Measurements from ENCODE around the gene DUOXA1.

The DUOXA1 gene

GRCh38 chr15:45134682-45135604 lies 5.3 kb upstream of the DUOXA1 start:
- in situ Hi-C loops (cut with MboI; ENCODE audit: low sequenced_read_pairs), result no loop called here

- in situ Hi-C loops (cut with MboI; ENCODE audit: low sequenced_read_pairs), result no loop called here
Measured at GRCh38 chr15:45134046-45134445, 4.4 kb upstream of the DUOXA1 start.

GRCh38 chr15:45133561-45133920 lies 3.9 kb upstream of the DUOXA1 start:
- in situ Hi-C loops (cut with MboI; ENCODE audit: low sequenced_read_pairs), result no loop called here

- in situ Hi-C loops (cut with MboI; ENCODE audit: low sequenced_read_pairs), result no loop called here
Measured at GRCh38 chr15:45132844-45133560, 3.3 kb upstream of the DUOXA1 start.

GRCh38 chr15:45131510-45131909 lies 1.8 kb upstream of the DUOXA1 start:
- in situ Hi-C loops (cut with MboI; ENCODE audit: low sequenced_read_pairs), result no loop called here

- in situ Hi-C loops (cut with MboI; ENCODE audit: low sequenced_read_pairs), result no loop called here
Measured at GRCh38 chr15:45130291-45131000, 767 bp upstream of the DUOXA1 start.

- in situ Hi-C loops (cut with MboI; ENCODE audit: low sequenced_read_pairs), result no loop called here
Measured at GRCh38 chr15:45128971-45129639, 574 bp downstream of the DUOXA1 start.

- in situ Hi-C loops (cut with MboI; ENCODE audit: low sequenced_read_pairs), result no loop called here
Measured at GRCh38 chr15:45126535-45127158, 3.0 kb downstream of the DUOXA1 start.

GRCh38 chr15:45123397-45123796 lies 6.3 kb downstream of the DUOXA1 start:
- in situ Hi-C loops (cut with MboI; ENCODE audit: low sequenced_read_pairs), result no loop called here

- in situ Hi-C loops (cut with MboI; ENCODE audit: low sequenced_read_pairs), result no loop called here
Measured at GRCh38 chr15:45122719-45123118, 7.0 kb downstream of the DUOXA1 start.

GRCh38 chr15:45121706-45122417 lies 7.8 kb downstream of the DUOXA1 start:
- in situ Hi-C loops (cut with MboI; ENCODE audit: low sequenced_read_pairs), result no loop called here

GRCh38 chr15:45121020-45121419 lies 8.7 kb downstream of the DUOXA1 start:
- in situ Hi-C loops (cut with MboI; ENCODE audit: low sequenced_read_pairs), result no loop called here

GRCh38 chr15:45120081-45120972 lies 9.4 kb downstream of the DUOXA1 start:
- in situ Hi-C loops (cut with MboI; ENCODE audit: low sequenced_read_pairs), result no loop called here

- in situ Hi-C loops (cut with MboI; ENCODE audit: low sequenced_read_pairs), result no loop called here
Measured at GRCh38 chr15:45118996-45119395, 10.7 kb downstream of the DUOXA1 start.

- in situ Hi-C loops (cut with MboI; ENCODE audit: low sequenced_read_pairs), result no loop called here
Measured at GRCh38 chr15:45118131-45118588, 11.5 kb downstream of the DUOXA1 start.

- in situ Hi-C loops (cut with MboI; ENCODE audit: low sequenced_read_pairs), result no loop called here
Measured at GRCh38 chr15:45117308-45118130, 12.2 kb downstream of the DUOXA1 start.

GRCh38 chr15:45116482-45117307 lies 13.0 kb downstream of the DUOXA1 start:
- in situ Hi-C loops (cut with MboI; ENCODE audit: low sequenced_read_pairs), result no loop called here

Data from HL-60/S4 (cell line).